Germinal center (tissue), 1 donor: ENCODE data around the gene ACAT1.
"Not testable (repeated sequence)": the region's sequence is repeated elsewhere in the genome, so short reads cannot be mapped to it uniquely, and the experiment has no call there.

Experiments used
- DNase-seq: peaks from one replicate; pipeline ENCODE4 v3.0.0; 2012; ENCODE audit warnings: mixed read lengths, low spot score

The ACAT1 gene

DNA sequence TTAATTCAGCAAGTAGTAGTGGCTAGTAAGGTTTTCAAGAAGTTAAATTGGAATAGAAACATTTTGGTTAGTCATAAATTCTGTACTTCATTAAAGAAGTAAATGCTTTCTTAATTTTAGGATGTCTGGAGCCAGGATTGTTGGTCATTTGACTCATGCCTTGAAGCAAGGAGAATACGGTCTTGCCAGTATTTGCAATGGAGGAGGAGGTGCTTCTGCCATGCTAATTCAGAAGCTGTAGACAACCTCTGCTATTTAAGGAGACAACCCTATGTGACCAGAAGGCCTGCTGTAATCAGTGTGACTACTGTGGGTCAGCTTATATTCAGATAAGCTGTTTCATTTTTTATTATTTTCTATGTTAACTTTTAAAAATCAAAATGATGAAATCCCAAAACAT, 25.8 kb downstream of the ACAT1 start:
- DNase-seq = no peak

DNA sequence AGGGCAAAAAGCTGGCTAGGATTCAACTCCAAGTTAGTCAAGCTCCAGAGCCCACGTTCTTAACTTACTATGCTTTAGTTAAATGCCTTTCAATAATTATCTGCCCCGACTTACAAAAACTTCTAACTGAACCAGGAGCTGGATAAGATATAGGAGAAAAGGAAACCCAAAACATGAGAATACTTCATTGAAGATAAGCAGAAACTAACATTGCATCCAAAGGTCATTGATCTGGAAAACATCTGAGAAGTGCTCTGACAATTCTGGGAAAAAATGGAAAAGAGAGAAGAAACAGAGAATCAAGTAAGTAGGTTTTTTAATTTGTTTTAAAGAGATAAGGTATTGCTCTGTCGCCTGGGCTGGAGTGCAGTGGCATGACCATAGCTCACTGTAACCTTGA, 27.2 kb downstream of the ACAT1 start:
- no peak for DNase-seq

DNA sequence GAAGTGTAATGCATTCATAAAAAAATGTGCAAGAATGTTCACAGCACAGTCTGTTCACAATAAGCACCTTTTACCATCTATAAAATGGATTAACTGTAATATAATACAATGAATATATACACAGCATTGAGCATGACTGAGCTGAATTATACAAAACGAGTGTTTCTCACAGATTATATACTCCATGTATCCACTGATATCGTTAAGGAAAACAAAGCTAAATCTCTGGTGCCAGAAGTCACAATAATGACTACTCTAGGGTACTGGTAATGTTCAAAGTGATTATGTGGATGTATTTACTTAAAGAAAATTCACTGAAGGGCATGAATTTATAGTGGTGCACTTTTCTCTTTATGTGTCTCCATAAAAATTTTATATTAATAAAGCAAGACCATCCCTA, 33.2 kb downstream of the ACAT1 start:
- DNase-seq = no peak

DNA sequence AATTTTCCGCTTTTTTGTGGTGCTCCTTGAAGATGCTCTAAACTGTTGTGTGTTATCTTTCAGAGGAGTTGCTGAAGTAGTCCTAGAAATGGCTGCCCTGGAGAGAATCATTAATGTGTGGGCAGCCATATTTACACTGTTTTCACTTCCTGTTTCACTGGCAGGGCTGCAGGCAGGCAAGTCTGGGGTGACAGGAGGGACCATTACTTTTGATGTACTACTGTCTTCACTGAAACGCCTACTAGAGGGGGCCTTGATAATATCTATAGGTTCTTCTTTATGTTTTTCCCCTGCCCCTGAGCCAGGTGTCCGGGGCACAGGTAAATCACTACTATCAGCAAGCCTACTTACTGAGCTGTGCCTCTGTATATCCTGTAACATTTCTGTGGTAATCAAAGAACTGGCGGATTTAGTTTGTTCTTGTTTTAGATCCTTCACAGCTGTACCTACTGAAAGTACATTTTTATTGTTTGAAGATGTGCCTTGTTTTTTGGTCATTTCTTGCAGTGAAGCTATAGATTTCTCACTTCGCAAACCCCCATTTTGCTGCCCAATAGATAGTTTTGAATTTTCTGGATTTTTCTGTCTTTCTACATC, 39.7 kb downstream of the ACAT1 start:
- DNase-seq = peak; percentile 73

DNA sequence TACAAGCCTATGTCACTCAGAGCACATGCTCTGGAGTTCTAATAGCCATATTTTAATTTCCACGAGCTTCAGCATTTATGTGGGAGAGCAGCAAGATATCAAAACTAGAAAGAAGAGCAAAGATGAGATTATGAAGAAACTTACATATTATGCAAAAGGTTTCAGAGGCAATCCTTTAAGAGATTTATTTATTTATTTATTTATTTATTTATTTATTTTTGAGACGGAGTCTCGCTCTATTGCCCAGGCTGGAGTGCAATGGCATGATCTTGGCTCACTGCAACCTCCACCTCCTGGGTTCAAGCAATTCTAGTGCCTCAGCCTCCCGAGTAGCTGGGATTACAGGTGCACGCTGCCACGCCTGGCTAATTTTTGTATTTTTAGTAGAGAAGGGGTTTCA, 41.5 kb downstream of the ACAT1 start:
- not testable (repeated sequence) for DNase-seq

DNA sequence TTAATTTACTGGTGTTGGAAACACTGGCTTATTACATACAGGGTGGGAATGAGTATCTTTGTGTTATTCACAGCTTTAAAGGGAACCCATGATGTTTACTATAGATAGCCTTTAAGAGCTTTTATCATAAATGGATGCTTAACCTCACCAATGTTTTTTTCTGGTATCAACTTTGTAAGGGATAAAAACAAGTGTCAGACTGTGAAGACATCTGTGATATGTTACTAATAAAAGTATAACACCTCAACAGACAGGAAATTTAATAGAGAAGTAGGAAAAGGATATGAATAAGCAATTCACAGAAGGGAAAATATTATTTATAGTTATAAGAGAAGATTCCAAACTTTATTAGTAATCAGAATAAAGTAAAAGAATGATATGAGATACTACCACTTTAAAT, 46.3 kb downstream of the ACAT1 start:
- DNase-seq = no peak

DNA sequence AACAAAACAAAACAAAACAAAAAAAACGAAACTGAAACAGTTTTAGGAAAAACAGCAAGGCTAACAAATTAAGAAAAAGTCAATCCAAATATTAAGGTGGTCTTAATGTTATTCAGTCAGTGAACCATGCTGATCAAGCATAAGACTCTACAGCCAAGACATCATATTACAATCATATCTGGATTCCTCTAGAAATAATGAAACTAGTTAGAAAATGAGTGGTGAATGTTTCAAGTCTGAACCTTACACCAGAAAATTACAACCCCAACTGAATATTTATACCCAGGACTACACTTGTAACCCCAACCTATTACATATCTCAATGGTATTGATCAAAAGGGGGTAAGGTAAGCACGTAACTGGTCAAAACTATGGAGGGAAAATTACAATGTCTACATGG, 48.8 kb downstream of the ACAT1 start:
- no peak for DNase-seq

DNA sequence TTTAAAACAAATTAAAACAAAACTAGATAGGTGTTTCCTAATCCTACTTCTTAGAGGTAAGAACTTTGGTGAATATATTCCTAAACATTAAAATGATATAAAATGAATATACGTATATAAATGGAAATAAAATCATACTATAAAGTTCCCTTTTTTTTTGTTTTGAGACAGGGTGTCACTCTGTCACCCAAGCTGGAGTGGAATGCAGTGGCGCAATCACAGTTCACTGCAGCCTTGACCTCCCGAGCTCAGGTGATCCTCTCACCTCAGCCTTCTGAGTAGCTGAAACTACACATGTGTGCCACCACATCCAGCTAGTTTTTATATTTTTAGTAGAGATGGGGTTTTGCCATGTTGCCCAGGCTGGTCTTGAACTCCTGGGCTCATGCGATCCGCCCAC, 56.2 kb downstream of the ACAT1 start:
- DNase-seq = no peak

DNA sequence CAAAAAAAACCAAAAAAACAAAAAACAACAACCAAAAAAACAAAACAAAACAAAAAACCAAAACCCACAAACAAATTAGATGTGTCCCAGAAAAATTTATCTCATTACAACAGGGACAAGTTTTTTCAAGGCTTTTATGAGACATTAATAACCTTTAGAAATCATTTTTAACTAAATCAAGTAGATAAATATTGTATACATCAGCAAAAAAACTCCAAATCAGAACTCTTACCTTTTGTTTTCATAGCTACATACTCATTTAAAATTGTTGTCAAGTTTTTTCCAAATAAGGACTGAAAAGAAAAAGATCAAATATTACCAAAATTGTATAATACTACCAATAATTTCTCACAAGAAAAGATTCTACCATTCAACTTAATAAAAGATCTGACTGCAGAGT, 72.4 kb downstream of the ACAT1 start:
- no peak for DNase-seq

DNA sequence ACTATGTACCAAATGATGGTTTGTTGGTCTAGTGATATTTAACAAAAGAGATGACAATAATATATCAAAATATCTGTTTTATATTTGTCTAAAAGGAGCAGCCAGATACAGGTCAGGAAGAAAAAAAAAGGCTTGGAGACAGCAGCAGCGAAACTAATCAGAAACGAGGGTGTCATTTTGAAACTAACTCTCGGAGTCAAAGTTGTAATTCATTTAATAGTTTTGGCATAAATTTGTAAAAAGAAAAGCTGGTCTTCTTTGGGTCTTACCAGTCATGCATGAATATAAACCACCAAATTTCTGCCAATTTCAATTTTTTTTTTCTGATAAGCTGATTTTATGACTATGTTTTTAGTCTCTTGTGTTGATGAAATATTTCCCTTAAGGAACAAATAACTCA, 75.5 kb downstream of the ACAT1 start:
- DNase-seq = no peak
